IMR-90 (cell line): ENCODE results near the gene ADARB2. TPM values are rescaled to one million over a fixed set of nuclear protein-coding genes. Genes with fewer than 3 reads are reported as not detected.

ENCODE experiments used
- ATAC-seq: fragments of 200-7000 bp; cut with Tn5 transposase; 2 replicates; pipeline ENCODE4 v1.9.1; 2020; ENCODE audit warnings: low read depth, mild to moderate bottlenecking, moderate library complexity
- BruUV-seq: library from RNA; stranded (reverse); fragments of 400-500 nt; replicated peaks from 2 replicates; lab custom pipeline; 2021; lab: Mats Ljungman, UMichigan
- CTCF ChIA-PET: fragments of 300-600 bp; formaldehyde crosslinking; extraction: SDS; loops from one replicate; lab custom pipeline; 2021; ENCODE audit warnings: antibody characterized with exemption; lab: Yijun Ruan, JAX
- POLR2A ChIA-PET: fragments of 300-600 bp; sonication (Branson Sonifier 250); formaldehyde crosslinking; loops from one replicate; lab custom pipeline; 2022; ENCODE audit warnings: antibody characterized with exemption; ENCODE audit not compliant: unreplicated experiment; lab: Charles Lee
- DNase-seq: peaks from one replicate; pipeline ENCODE4 v3.0.0; 2013
- H2AFZ ChIP-seq: replicated peaks from 2 replicates; pipeline ENCODE3; 2013; ENCODE audit warnings: low read length, mild to moderate bottlenecking; ENCODE audit not compliant: poor library complexity
- H2AK5ac ChIP-seq: 2 replicates; pipeline ENCODE4 v1.6.1; 2013; ENCODE audit warnings: low read depth, low read length, inconsistent platforms
- H2AK9ac ChIP-seq: replicated peaks from 2 replicates; pipeline ENCODE3; 2013; ENCODE audit warnings: mild to moderate bottlenecking, low read depth, low read length, moderate library complexity; ENCODE audit not compliant: poor library complexity
- H2BK120ac ChIP-seq: 2 replicates; pipeline ENCODE4 v1.6.1; 2013; ENCODE audit warnings: low read depth, low read length, inconsistent platforms
- H2BK15ac ChIP-seq: 3 replicates; pipeline ENCODE4 v1.6.1; 2013; ENCODE audit warnings: low read depth, low read length, inconsistent platforms
- H2BK20ac ChIP-seq: 2 replicates; pipeline ENCODE4 v1.6.1; 2013; ENCODE audit warnings: low read depth, mild to moderate bottlenecking, inconsistent platforms, low read length, moderate library complexity
- H2BK5ac ChIP-seq: 2 replicates; pipeline ENCODE4 v1.6.1; 2013; ENCODE audit warnings: mild to moderate bottlenecking, low read depth, low read length, inconsistent platforms; ENCODE audit not compliant: poor library complexity, severe bottlenecking
- H3K14ac ChIP-seq: replicated peaks from 2 replicates; pipeline ENCODE4 v1.6.1; 2013; ENCODE audit warnings: low read depth, low read length, inconsistent platforms
- H3K18ac ChIP-seq: 2 replicates; pipeline ENCODE4 v1.6.1; 2013; ENCODE audit warnings: low read depth, low read length, control low read depth
- H3K23ac ChIP-seq: 2 replicates; pipeline ENCODE4 v1.6.1; 2013; ENCODE audit warnings: low read depth, low read length, inconsistent platforms
- H3K27ac ChIP-seq: 2 replicates; pipeline ENCODE4 v1.5.1; 2013; ENCODE audit warnings: mild to moderate bottlenecking, control low read depth, low read length; ENCODE audit not compliant: insufficient read depth
- H3K27me3 ChIP-seq: 2 replicates; pipeline ENCODE4 v1.6.1; 2013; ENCODE audit warnings: low read length; ENCODE audit not compliant: control insufficient read depth, insufficient read depth
- H3K36me3 ChIP-seq: 2 replicates; pipeline ENCODE4 v1.6.1; 2013; ENCODE audit warnings: low read length, mixed read lengths; ENCODE audit not compliant: control insufficient read depth, insufficient read depth
- H3K4ac ChIP-seq: 2 replicates; pipeline ENCODE4 v1.6.1; 2013; ENCODE audit warnings: low read depth, low read length, inconsistent platforms
- H3K4me1 ChIP-seq: 2 replicates; pipeline ENCODE4 v1.6.1; 2013; ENCODE audit warnings: low read length, mixed read lengths; ENCODE audit not compliant: control insufficient read depth, insufficient read depth
- H3K4me2 ChIP-seq: 2 replicates; pipeline ENCODE4 v1.6.1; 2013; ENCODE audit warnings: low read depth, mild to moderate bottlenecking, control low read depth, low read length, moderate library complexity
- H3K4me3 ChIP-seq: 2 replicates; pipeline ENCODE4 v1.5.1; 2013; ENCODE audit warnings: low read depth, mild to moderate bottlenecking, control low read depth, low read length, moderate library complexity; ENCODE audit not compliant: insufficient read depth
- H3K56ac ChIP-seq: 2 replicates; pipeline ENCODE4 v1.6.1; 2013; ENCODE audit warnings: low read length, inconsistent platforms; ENCODE audit not compliant: insufficient read depth; ENCODE audit errors: extremely low read depth
- H3K79me1 ChIP-seq, 2 experiments: 2 replicates each; pipeline ENCODE4 v1.6.1; 2013; ENCODE audit warnings: low read length in 2 of 2, inconsistent platforms in 1 of 2, low read depth in 1 of 2
- H3K9ac ChIP-seq: 2 replicates; pipeline ENCODE4 v1.6.1; 2013; ENCODE audit warnings: low read depth, low read length, control low read depth
- H3K9me1 ChIP-seq: 2 replicates; pipeline ENCODE4 v1.6.1; 2013; ENCODE audit warnings: low read length, inconsistent platforms; ENCODE audit not compliant: insufficient read depth
- H3K9me3 ChIP-seq: 2 replicates; pipeline ENCODE4 v1.6.1; 2013; ENCODE audit warnings: low read length; ENCODE audit not compliant: control insufficient read depth, insufficient read depth
- H4K20me1 ChIP-seq: 2 replicates; pipeline ENCODE4 v1.6.1; 2013; ENCODE audit warnings: low read length, inconsistent platforms; ENCODE audit not compliant: insufficient read depth
- H4K5ac ChIP-seq: 2 replicates; pipeline ENCODE4 v1.6.1; 2013; ENCODE audit warnings: mild to moderate bottlenecking, low read depth, low read length, control low read depth
- H4K8ac ChIP-seq, 2 experiments: 2 replicates each; pipeline ENCODE4 v1.6.1; 2013; ENCODE audit warnings: low read depth in 2 of 2, low read length in 2 of 2, control low read depth in 1 of 2, inconsistent platforms in 1 of 2
- H4K91ac ChIP-seq: 2 replicates; pipeline ENCODE4 v1.6.1; 2013; ENCODE audit warnings: low read depth, low read length, inconsistent platforms; ENCODE audit not compliant: insufficient read depth
- BHLHE40 ChIP-seq: fragments of 150-350 bp; IDR thresholded peaks from 2 replicates; pipeline ENCODE4 v1.6.1; 2016; ENCODE audit warnings: mild to moderate bottlenecking, low read depth, low read length
- NFE2L2 ChIP-seq: fragments of 150-350 bp; IDR thresholded peaks from 2 replicates; pipeline ENCODE4 v1.6.1; 2016; ENCODE audit warnings: low read depth, mild to moderate bottlenecking, low read length
- RAD21 ChIP-seq: IDR thresholded peaks from 2 replicates; pipeline ENCODE4 v1.6.1; 2012; ENCODE audit warnings: low read length, improper control_type of control experiment
- RCOR1 ChIP-seq: IDR thresholded peaks from 2 replicates; pipeline ENCODE4 v1.6.1; 2012; ENCODE audit warnings: mild to moderate bottlenecking, low read length, improper control_type of control experiment; ENCODE audit not compliant: insufficient replicate concordance
- RFX5 ChIP-seq: IDR thresholded peaks from 2 replicates; pipeline ENCODE4 v1.8.0; 2012; ENCODE audit warnings: low read depth, mild to moderate bottlenecking, low read length, moderate library complexity
- SMC3 ChIP-seq: fragments of 150-350 bp; IDR thresholded peaks from 2 replicates; pipeline ENCODE4 v1.6.1; 2016; ENCODE audit warnings: low read depth, mild to moderate bottlenecking, antibody characterized with exemption, low read length, moderate library complexity
- WGBS, 2 experiments: methylation state at CpG; one replicate each; pipeline versions ENCODE4 v1.1.5 to v1.1.7; 2013; ENCODE audit warnings: missing lambda C conversion rate in 2 of 2; ENCODE audit not compliant: insufficient read length in 1 of 2; ENCODE audit errors: extremely low coverage in 2 of 2; 5-methylcytosine and 5-hydroxymethylcytosine counted together
- dilution Hi-C: fragments of 300-500 bp; cut with HindIII; formaldehyde crosslinking; loops from one replicate; pipeline ENCODE4 v1.14.3; 2018; ENCODE audit warnings: low sequenced_read_pairs; ENCODE audit not compliant: unreplicated experiment
- in situ Hi-C: fragments of 300-500 bp; cut with MboI; formaldehyde crosslinking; loops from 3 replicates; pipeline ENCODE4 v1.14.3; 2019; ENCODE audit warnings: low sequenced_read_pairs, inconsistent platforms, mixed read lengths
- intact Hi-C: fragments of 100-400 bp; cut with micrococcal nuclease; formaldehyde crosslinking; loops from 2 replicates; pipeline ENCODE4 v1.10.0; 2022
- polyA plus RNA-seq, 3 experiments: library from polyadenylated mRNA; depleted of rRNA; stranded (reverse); fragments of >200 nt; gene quantifications; 2 replicates each; pipeline ENCODE4 v1.2.3, GENCODE V29; 2012; ENCODE audit warnings: low replicate concordance in 1 of 3
- total RNA-seq: library from RNA; depleted of rRNA; stranded (reverse); fragments of >200 nt; gene quantifications from 2 replicates; pipeline ENCODE4 v1.2.3, GENCODE V29; 2012
- TF ChIP-seq, protein P1 (sequence below): fragments of 150-350 bp; IDR thresholded peaks from 2 replicates; pipeline ENCODE4 v1.6.1; 2017; ENCODE audit warnings: mild to moderate bottlenecking, antibody characterized with exemption, low read length, low read depth
- TF ChIP-seq, protein P2 (sequence below): conservative IDR thresholded peaks from 2 replicates; pipeline ENCODE4 v1.5.1; 2012; ENCODE audit warnings: mild to moderate bottlenecking, low read depth, low read length, improper control_type of control experiment

ADARB2 gene
- total and polyA plus RNA-seq, 2 of the 4 experiments (the other 2 are of a cell fraction) = not detected

DNA sequence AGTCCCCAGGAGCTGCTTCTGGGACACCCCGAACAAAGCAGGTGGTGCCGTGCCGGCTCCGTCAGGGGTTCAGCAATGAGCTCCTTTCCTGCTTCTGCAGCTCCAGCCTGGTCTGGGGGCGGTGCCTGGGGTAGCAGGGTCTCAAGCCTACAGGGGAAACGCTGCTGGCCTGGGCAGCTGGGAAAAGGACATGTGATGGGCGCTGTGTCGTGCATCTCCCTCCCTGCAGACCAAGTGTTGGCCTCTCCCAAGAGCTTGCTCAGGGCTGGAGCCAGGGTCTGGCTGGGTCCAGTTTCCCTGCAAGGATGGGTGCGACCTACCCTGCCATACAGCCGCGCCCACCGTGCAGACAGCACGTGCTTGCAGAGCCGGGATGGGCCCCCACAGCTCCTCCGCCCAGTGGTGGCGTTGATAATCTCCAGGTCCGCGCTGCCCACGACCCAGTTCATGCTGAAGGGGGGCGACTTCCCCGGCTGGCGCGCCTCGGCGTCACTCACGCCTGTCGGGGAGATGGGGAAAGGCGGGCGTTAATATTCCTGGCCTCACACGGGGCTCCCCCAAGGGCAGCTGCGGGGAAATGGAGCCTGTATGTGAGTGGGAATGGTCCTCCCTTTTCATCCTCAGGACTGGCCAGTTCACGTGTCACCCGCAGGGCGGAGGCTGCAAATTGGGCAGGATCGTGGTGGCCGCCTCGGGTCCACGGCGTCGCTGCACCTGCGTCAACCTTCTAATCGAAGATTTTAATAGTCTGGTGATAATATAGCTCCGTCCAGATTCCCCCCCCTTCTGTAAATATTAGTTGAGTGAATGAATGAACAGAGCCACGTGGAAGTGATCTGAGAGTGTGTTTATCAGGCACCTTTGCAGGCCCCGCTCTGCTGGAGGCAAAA is 552.5 kb downstream of the ADARB2 start:
- POLR2A ChIA-PET = no interaction called here

More for the DNA sequence above, 552.5 kb downstream of the ADARB2 start:
- Histone ChIP-seq H2AK5ac (no peak overlapping the region), H2BK15ac (no peak overlapping the region), H3K9me3 (no peaks in the 10 kb centered on the region; the same call in 1 of the 2 replicates), H3K14ac (no peak overlapping the region), H4K5ac (no peak overlapping the region), H3K4me3 (no peak overlapping the region), H4K20me1 (no peaks in the 10 kb centered on the region), H2AFZ (no peak overlapping the region), H3K27ac (no peak overlapping the region), H3K23ac (no peak overlapping the region), H4K8ac (no peak overlapping the region), H3K18ac (no peak overlapping the region), H3K36me3 (no peaks in the 10 kb centered on the region), H2BK20ac (no peak overlapping the region), H3K9me1 (no peaks in the 10 kb centered on the region), H3K27me3 (no peaks in the 10 kb centered on the region), H3K4me2 (no peak overlapping the region), H3K4me1 (no peaks in the 10 kb centered on the region), H4K91ac (no peak overlapping the region), H2AK9ac (no peak overlapping the region), H3K79me1 (no peaks in the 10 kb centered on the region), H2BK5ac (no peak overlapping the region), H3K4ac (no peak overlapping the region), H3K9ac (no peak overlapping the region), H2BK120ac (no peak overlapping the region), H3K56ac (no peak overlapping the region)
- TF ChIP-seq RFX5 = no peak
- TF ChIP-seq SMC3 = no peak
- no peak for TF ChIP-seq NFE2L2
- TF ChIP-seq BHLHE40 = no peak
- TF ChIP-seq, protein P1, sequence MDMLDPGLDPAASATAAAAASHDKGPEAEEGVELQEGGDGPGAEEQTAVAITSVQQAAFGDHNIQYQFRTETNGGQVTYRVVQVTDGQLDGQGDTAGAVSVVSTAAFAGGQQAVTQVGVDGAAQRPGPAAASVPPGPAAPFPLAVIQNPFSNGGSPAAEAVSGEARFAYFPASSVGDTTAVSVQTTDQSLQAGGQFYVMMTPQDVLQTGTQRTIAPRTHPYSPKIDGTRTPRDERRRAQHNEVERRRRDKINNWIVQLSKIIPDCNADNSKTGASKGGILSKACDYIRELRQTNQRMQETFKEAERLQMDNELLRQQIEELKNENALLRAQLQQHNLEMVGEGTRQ = no peak
- TF ChIP-seq, protein P2, sequence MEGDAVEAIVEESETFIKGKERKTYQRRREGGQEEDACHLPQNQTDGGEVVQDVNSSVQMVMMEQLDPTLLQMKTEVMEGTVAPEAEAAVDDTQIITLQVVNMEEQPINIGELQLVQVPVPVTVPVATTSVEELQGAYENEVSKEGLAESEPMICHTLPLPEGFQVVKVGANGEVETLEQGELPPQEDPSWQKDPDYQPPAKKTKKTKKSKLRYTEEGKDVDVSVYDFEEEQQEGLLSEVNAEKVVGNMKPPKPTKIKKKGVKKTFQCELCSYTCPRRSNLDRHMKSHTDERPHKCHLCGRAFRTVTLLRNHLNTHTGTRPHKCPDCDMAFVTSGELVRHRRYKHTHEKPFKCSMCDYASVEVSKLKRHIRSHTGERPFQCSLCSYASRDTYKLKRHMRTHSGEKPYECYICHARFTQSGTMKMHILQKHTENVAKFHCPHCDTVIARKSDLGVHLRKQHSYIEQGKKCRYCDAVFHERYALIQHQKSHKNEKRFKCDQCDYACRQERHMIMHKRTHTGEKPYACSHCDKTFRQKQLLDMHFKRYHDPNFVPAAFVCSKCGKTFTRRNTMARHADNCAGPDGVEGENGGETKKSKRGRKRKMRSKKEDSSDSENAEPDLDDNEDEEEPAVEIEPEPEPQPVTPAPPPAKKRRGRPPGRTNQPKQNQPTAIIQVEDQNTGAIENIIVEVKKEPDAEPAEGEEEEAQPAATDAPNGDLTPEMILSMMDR = no peak
- no peak for TF ChIP-seq RCOR1
- TF ChIP-seq RAD21 = no peak
- CTCF ChIA-PET = no interaction called here
- ATAC-seq (no peak), DNase-seq (no peak)
- no TSS peak for BruUV-seq
- in situ Hi-C loops (no loop called here), dilution Hi-C loops (no loop called here), intact Hi-C loops (no loop called here)
- 60% methylated on average over 5 of the region's 45 CpGs; no CpG with 5 or more reads in 1 of the 2 experiments for WGBS, 2 experiments
